Adrenal gland (tissue), 5 donors: Measurements from ENCODE around the gene NBR1.

Experiments
- CTCF ChIP-seq, 6 experiments: fragments of 450-650 bp in 4 of 6; fragments of 200-600 bp in 2 of 6; sonication (generic) in 1 of 6; IDR thresholded peaks; 1 replicate in 5 of 6; 2 replicates in 1 of 6; pipeline versions ENCODE4 v1.5.1 to v1.8.0; 2016 to 2021; ENCODE audit warnings: antibody characterized with exemption in 6 of 6, mild to moderate bottlenecking in 2 of 6, moderate library complexity in 1 of 6
- POLR2A ChIP-seq, 2 donors: fragments of 450-650 bp; IDR thresholded peaks; one replicate each; pipeline ENCODE4 v1.6.1; 2017; ENCODE audit warnings: antibody characterized with exemption in 2 of 2, mild to moderate bottlenecking in 2 of 2, moderate library complexity in 1 of 2
- donor health status: DM: no; HTN: no; CAD: no.

- no peak for TF ChIP-seq CTCF (IDR thresholded peaks at IDR 0.05)
- peak; percentile 63 to 94 for TF ChIP-seq POLR2A (IDR thresholded peaks at IDR 0.05)
These were observed at the start of gene NBR1 for GRCh38 chr17:43170766-43171585.
